ENCODE data around the gene TACC3. TPM values are rescaled to one million over a fixed set of nuclear protein-coding genes. Genes with fewer than 3 reads are reported as not detected.

TACC3 gene
- total RNA-seq, 3 donors from 2014 or later, result 4.1 to 7.8 (median 4.9) TPM

DNA sequence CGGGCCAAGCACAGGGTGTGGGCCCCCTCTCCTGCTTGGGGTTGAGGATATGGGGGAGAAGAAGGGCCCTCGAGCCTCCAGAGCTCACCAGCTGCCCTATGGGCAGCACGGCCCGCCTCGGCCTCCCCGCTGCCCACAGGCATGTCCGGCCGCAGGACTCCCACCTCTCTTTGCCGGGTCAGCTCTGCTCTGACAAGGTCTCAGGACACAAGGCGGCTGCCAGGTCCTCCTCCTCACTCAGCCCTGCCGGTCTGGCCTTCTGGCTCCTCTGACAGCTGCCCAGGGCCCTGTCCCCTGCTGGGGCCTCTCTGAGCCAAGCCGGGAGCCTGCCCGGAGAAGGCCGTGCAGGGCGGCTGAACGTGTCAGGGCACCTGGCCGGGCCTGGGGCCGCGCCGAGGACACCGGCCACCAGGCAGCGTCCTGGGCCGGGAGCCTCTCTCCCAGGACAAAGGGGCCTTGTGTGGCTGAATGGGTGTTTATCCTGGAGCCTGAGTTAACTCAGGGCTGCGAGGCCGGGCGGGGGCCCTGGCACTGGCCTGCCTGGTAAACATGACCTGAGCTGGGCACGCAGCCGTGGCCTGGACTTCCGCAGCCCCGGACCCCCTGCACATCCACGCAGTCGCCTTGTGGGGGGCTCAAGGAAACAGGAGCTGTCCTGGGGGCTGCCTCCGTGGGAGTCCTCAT, 25.7 kb downstream of the TACC3 start:
- Histone ChIP-seq H3K27me3 (no peaks in the 10 kb centered on the region), H3K4me1 (no peaks in the 10 kb centered on the region), H3K27ac (peak overlapping the region in 1 of 2 donors; percentile 18), H3K9me3 (no peaks in the 10 kb centered on the region), H3K4me3 (no peak overlapping the region), H3K36me3 (no peaks in the 10 kb centered on the region)
- intact Hi-C loops (cut with DNase I; ENCODE audit: low total_unique reads), result loop anchor here (5.0 kb wide), 1 partner anchor 65 kb away; no protein-coding TSS in a partner anchor
- no peak for DNase-seq (ENCODE audit: low spot score in 2 of 2)
- TF ChIP-seq POLR2A (IDR thresholded peaks at IDR 0.05), result no peak

DNA sequence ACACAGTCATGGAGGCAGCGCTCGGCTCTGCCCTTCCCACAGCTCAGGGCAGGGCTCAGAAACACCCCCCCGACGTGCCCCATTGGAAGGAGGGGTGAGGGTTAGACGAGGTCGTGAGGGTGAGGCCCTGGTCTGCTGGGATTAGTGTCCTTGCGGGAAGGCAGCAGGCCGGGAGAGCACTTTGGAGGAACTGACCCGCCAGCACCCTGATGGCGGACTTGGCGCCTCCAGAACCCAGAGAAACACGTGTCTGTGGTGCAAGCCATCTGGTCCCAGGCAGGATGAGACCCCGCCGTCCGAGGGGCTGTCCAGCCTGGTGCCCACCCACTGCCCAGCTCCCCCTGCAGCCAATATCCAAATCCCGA, 26.3 kb downstream of the TACC3 start:
- H3K36me3 ChIP-seq, result no peaks in the 10 kb centered on the region
- peak overlapping the region in 1 of 2 donors; percentile 18 for H3K27ac ChIP-seq
- H3K4me3 ChIP-seq, result no peak overlapping the region
- TF ChIP-seq, protein P1, sequence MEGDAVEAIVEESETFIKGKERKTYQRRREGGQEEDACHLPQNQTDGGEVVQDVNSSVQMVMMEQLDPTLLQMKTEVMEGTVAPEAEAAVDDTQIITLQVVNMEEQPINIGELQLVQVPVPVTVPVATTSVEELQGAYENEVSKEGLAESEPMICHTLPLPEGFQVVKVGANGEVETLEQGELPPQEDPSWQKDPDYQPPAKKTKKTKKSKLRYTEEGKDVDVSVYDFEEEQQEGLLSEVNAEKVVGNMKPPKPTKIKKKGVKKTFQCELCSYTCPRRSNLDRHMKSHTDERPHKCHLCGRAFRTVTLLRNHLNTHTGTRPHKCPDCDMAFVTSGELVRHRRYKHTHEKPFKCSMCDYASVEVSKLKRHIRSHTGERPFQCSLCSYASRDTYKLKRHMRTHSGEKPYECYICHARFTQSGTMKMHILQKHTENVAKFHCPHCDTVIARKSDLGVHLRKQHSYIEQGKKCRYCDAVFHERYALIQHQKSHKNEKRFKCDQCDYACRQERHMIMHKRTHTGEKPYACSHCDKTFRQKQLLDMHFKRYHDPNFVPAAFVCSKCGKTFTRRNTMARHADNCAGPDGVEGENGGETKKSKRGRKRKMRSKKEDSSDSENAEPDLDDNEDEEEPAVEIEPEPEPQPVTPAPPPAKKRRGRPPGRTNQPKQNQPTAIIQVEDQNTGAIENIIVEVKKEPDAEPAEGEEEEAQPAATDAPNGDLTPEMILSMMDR (IDR thresholded peaks at IDR 0.05), result no peak
- TF ChIP-seq POLR2A (IDR thresholded peaks at IDR 0.05) (no peak), POLR2AphosphoS5 (IDR thresholded peaks at IDR 0.05) (no peak)
- no peak for DNase-seq (ENCODE audit: low spot score in 2 of 2)
- H3K9me3 ChIP-seq, result no peaks in the 10 kb centered on the region
- H3K4me1 ChIP-seq, result no peaks in the 10 kb centered on the region
- no peaks in the 10 kb centered on the region for H3K27me3 ChIP-seq
- intact Hi-C loops (cut with DNase I; ENCODE audit: low total_unique reads), result loop anchor here (5.0 kb wide), 1 partner anchor 65 kb away; no protein-coding TSS in a partner anchor

DNA sequence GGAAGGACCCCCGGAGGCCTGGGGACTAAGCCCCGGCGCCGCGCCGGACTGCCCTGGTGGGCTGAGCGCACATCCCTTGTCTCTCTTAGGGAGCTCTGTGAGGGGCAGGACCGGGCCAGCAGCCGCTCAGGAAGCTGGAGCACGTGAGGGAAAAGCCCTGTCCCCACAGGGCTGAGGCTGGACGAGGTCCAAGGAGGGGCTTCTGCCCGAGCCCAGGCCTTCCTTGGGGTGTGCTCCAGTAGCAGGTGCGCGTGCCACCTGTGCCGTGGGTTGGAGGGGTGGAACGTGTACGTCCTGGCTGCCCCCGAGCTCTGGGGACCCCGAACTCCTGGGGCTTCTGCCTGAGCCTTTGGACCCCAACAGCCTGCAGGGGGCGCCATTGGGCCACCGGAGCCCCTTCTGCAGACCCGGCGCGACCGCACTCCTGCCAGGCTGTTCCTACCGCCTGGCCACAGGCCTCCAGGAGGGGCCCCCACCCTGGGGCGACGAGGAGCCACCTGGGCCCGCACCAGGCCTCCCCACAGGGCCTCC, 27.2 kb downstream of the TACC3 start:
- no peak overlapping the region for H3K27ac ChIP-seq
- TF ChIP-seq, protein P1 (IDR thresholded peaks at IDR 0.05), result peak; percentile 46 to 61 (median 55)
- TF ChIP-seq POLR2AphosphoS5 (IDR thresholded peaks at IDR 0.05), result no peak
- no peak for TF ChIP-seq POLR2A (IDR thresholded peaks at IDR 0.05)
- intact Hi-C loops (cut with DNase I; ENCODE audit: low total_unique reads), result loop anchor here (5.0 kb wide), 1 partner anchor 64 kb away; no protein-coding TSS in a partner anchor
- no peaks in the 10 kb centered on the region for H3K9me3 ChIP-seq
- no peaks in the 10 kb centered on the region for H3K27me3 ChIP-seq
- no peaks in the 10 kb centered on the region for H3K36me3 ChIP-seq
- peak in 1 of 2 donors; percentile 72 for DNase-seq (ENCODE audit: low spot score in 2 of 2)
- no peak overlapping the region for H3K4me3 ChIP-seq
- H3K4me1 ChIP-seq, result no peaks in the 10 kb centered on the region

DNA sequence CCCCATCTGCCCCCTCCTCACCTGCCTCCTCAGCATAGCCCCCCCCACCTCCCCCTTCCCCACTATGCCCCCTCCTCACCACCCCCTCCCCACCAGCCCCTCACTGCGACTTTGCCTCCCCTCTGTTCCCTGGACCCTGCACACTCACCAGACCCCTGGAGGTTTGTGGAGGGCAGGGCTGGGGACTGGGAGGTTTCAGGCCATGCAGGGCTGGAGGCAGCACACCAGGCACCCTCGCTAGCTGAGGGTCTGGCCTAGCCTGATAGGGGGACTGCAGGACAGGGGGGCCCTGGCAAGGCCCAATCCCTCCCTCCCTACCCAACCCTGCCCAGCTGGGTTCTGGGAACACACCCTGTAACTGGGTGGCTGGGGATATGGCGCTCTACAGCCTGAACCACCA, 28.0 kb downstream of the TACC3 start:
- Histone ChIP-seq H3K36me3 (no peaks in the 10 kb centered on the region), H3K27ac (no peak overlapping the region), H3K4me3 (no peak overlapping the region), H3K9me3 (no peaks in the 10 kb centered on the region), H3K27me3 (no peaks in the 10 kb centered on the region), H3K4me1 (no peaks in the 10 kb centered on the region)
- TF ChIP-seq POLR2A (IDR thresholded peaks at IDR 0.05) (no peak), POLR2AphosphoS5 (IDR thresholded peaks at IDR 0.05) (no peak)
- TF ChIP-seq, protein P1 (IDR thresholded peaks at IDR 0.05), result no peak
- intact Hi-C loops (cut with DNase I; ENCODE audit: low total_unique reads), result loop anchor here (5.0 kb wide), 1 partner anchor 63 kb away; no protein-coding TSS in a partner anchor
- no peak for DNase-seq (ENCODE audit: low spot score in 2 of 2)

DNA sequence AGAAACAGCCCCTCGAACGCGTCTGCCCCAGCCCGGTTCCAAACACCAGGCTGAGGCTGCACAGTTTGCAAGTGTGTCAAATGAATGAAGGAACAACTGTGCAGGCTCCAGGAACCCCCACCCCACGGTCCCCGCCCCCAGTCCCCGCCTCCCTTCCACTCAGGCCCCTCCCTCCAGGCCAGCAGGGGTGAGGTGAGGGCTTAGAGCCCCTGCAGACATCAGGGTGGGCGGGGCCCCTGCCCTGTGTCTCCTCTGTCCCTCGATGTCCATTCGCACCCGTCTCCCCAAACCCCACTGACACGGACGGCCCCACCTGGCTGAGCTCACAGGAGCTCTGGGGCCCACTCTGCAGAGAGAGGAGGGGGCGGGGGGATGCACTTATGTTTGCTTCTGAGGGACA, 28.5 kb downstream of the TACC3 start:
- DNase-seq (ENCODE audit: low spot score in 2 of 2), result no peak
- TF ChIP-seq POLR2AphosphoS5 (IDR thresholded peaks at IDR 0.05) (no peak), POLR2A (IDR thresholded peaks at IDR 0.05) (no peak)
- TF ChIP-seq, protein P1 (IDR thresholded peaks at IDR 0.05), result no peak
- no peaks in the 10 kb centered on the region for H3K27me3 ChIP-seq
- H3K4me3 ChIP-seq, result no peak overlapping the region
- no peaks in the 10 kb centered on the region for H3K36me3 ChIP-seq
- no peaks in the 10 kb centered on the region for H3K4me1 ChIP-seq
- H3K9me3 ChIP-seq, result no peaks in the 10 kb centered on the region
- intact Hi-C loops (cut with DNase I; ENCODE audit: low total_unique reads), result loop anchor here (5.0 to 10.0 kb wide), 2 partner anchors 62 to 155 kb away; no protein-coding TSS in a partner anchor
- no peak overlapping the region for H3K27ac ChIP-seq
